K562 (cell line): ENCODE results near the gene TGFBR2. TPM values are rescaled to one million over a fixed set of nuclear protein-coding genes. Genes with fewer than 3 reads are reported as not detected.

Experiments used
- ATAC-seq: fragments of 200-7000 bp; cut with Tn5 transposase; 3 replicates; pipeline ENCODE4 v1.9.1; 2020; ENCODE audit warnings: moderate library complexity
- BruUV-seq: library from RNA; stranded (reverse); fragments of 400-500 nt; replicated peaks from 2 replicates; lab custom pipeline; 2021; lab: Mats Ljungman, UMichigan
- CTCF ChIA-PET: fragments of 300-600 bp; formaldehyde crosslinking; extraction: SDS; loops from one replicate; lab custom pipeline; 2021; ENCODE audit warnings: low intra/inter-chr PET ratio; lab: Yijun Ruan, JAX
- POLR2A ChIA-PET: fragments of 300-600, 350-650 bp; sonication (Branson Sonifier 250); formaldehyde crosslinking; extraction: SDS; loops from one replicate; lab custom pipeline; 2021; ENCODE audit warnings: antibody characterized with exemption, inconsistent platforms; lab: Yijun Ruan, JAX
- DNase-seq, 4 experiments: peaks; one replicate each; pipeline versions ENCODE4 v3.0.0 to v3.0.0-alpha.2; 2011 to 2018; ENCODE audit warnings: low spot score in 3 of 4, mixed read lengths in 3 of 4; ENCODE audit errors: extremely low read depth in 1 of 4
- FAIRE-seq: peaks from 2 replicates; lab custom pipeline; 2011; peaks lifted over from hg19 to GRCh38; lab: Jason Lieb, UNC
- H2AFZ ChIP-seq: 2 replicates; pipeline ENCODE4 v1.6.0; 2011; ENCODE audit warnings: low read depth, low read length, control low read depth, inconsistent platforms
- H3K27ac ChIP-seq: fragments of 200-600 bp; 3 replicates; pipeline ENCODE4 v1.8.0; 2011; ENCODE audit warnings: low read depth, mild to moderate bottlenecking, control low read depth, inconsistent platforms, low read length, moderate library complexity, mixed read lengths; ENCODE audit errors: extremely low read depth
- H3K27me3 ChIP-seq, 2 experiments: fragments of 300-600 bp in 1 of 2; 2 replicates in 1 of 2; 3 replicates in 1 of 2; pipeline versions ENCODE4 v1.6.0 to v1.8.0; 2011; ENCODE audit warnings: inconsistent platforms in 2 of 2, low read length in 2 of 2, mild to moderate bottlenecking in 1 of 2, mixed read lengths in 1 of 2, moderate library complexity in 1 of 2; ENCODE audit not compliant: control insufficient read depth in 2 of 2, insufficient read depth in 2 of 2
- H3K36me3 ChIP-seq: fragments of 300-600 bp; 3 replicates; pipeline ENCODE4 v1.8.0; 2011; ENCODE audit warnings: mild to moderate bottlenecking, low read length, inconsistent platforms; ENCODE audit not compliant: control insufficient read depth, insufficient read depth
- H3K4me1 ChIP-seq, 2 experiments: fragments of 200-600 bp in 1 of 2; replicated peaks in 1 of 2; 2 replicates in 1 of 2; 3 replicates in 1 of 2; pipeline versions ENCODE4 v1.5.1 to v1.8.0; 2011; ENCODE audit warnings: inconsistent platforms in 2 of 2, low read length in 2 of 2, mild to moderate bottlenecking in 1 of 2, mixed read lengths in 1 of 2, moderate library complexity in 1 of 2; ENCODE audit not compliant: control insufficient read depth in 2 of 2, insufficient read depth in 2 of 2
- H3K4me2 ChIP-seq: 2 replicates; pipeline ENCODE4 v1.6.1; 2011; ENCODE audit warnings: low read length, control low read depth, inconsistent platforms, mixed read lengths; ENCODE audit not compliant: insufficient read depth
- H3K4me3 ChIP-seq: fragments of 200-600 bp; sonication (generic), shearing (Covaris generic); 2 replicates; pipeline ENCODE4 v1.5.1; 2016; ENCODE audit warnings: control low read depth, inconsistent platforms
- H3K79me2 ChIP-seq: fragments of 200-600 bp; 3 replicates; pipeline ENCODE4 v1.8.0; 2011; ENCODE audit warnings: low read length, inconsistent platforms; ENCODE audit not compliant: control insufficient read depth, insufficient read depth
- H3K9ac ChIP-seq, 2 experiments: 2 replicates each; pipeline versions ENCODE4 v1.6.0 to v1.6.1; 2011; ENCODE audit warnings: low read depth in 2 of 2, low read length in 2 of 2, control low read depth in 1 of 2, inconsistent platforms in 1 of 2, mild to moderate bottlenecking in 1 of 2, mixed read lengths in 1 of 2; ENCODE audit not compliant: insufficient read depth in 1 of 2
- H3K9me1 ChIP-seq: one replicate; pipeline ENCODE4 v1.6.0; 2011; ENCODE audit warnings: inconsistent platforms, mild to moderate bottlenecking, low read length, moderate library complexity; ENCODE audit not compliant: control insufficient read depth, insufficient read depth
- H3K9me3 ChIP-seq: replicated peaks from 2 replicates; pipeline ENCODE4 v1.5.1; 2011; ENCODE audit warnings: low read depth, low read length, inconsistent platforms; ENCODE audit not compliant: control insufficient read depth, insufficient read depth
- H4K20me1 ChIP-seq: replicated peaks from 2 replicates; pipeline ENCODE4 v1.6.1; 2011; ENCODE audit warnings: low read length, inconsistent platforms, mixed read lengths; ENCODE audit not compliant: control insufficient read depth, insufficient read depth
- CHD2 ChIP-seq: IDR thresholded peaks from 2 replicates; pipeline ENCODE4 v1.6.1; 2011; ENCODE audit warnings: low read depth, low read length
- E2F1 ChIP-seq: sonication (generic); formaldehyde crosslinking; IDR thresholded peaks from 2 replicates; pipeline ENCODE4 v1.8.1; 2023; ENCODE audit warnings: mild to moderate bottlenecking, missing genetic modification reagents, moderate library complexity
- E2F8 ChIP-seq: fragments of 450-650 bp; IDR thresholded peaks from 2 replicates; pipeline ENCODE4 v1.7.1; 2018; ENCODE audit warnings: mild to moderate bottlenecking, low read depth; ENCODE audit not compliant: partially characterized antibody
- EWSR1 ChIP-seq: fragments of 450-650 bp; IDR thresholded peaks from 2 replicates; pipeline ENCODE4 v1.6.1; 2018; ENCODE audit warnings: borderline replicate concordance, mild to moderate bottlenecking, low read depth, moderate library complexity; ENCODE audit not compliant: partially characterized antibody
- GABPB2 ChIP-seq: fragments of 250-450 bp; sonication (Bioruptor Pico); conservative IDR thresholded peaks from 2 replicates; pipeline ENCODE4 v1.5.1; 2021; ENCODE audit warnings: mild to moderate bottlenecking
- HES1 ChIP-seq: fragments of 450-650 bp; IDR thresholded peaks from 2 replicates; pipeline ENCODE4 v1.6.1; 2016; ENCODE audit warnings: low read depth, mild to moderate bottlenecking, moderate library complexity
- MEF2A ChIP-seq: IDR thresholded peaks from 2 replicates; pipeline ENCODE4 v1.6.1; 2011; ENCODE audit warnings: low read depth, mild to moderate bottlenecking, low read length, moderate library complexity; ENCODE audit not compliant: control insufficient read depth
- NCOA1 ChIP-seq: fragments of 450-650 bp; IDR thresholded peaks from 2 replicates; pipeline ENCODE4 v1.6.1; 2016; ENCODE audit warnings: low read depth
- NRF1 ChIP-seq, 2 experiments: fragments of 450-650 bp; IDR thresholded peaks in 1 of 2; conservative IDR thresholded peaks in 1 of 2; 2 replicates each; pipeline ENCODE4 v1.6.1; 2014; ENCODE audit warnings: mild to moderate bottlenecking in 2 of 2
- PYGO2 ChIP-seq: fragments of 450-650 bp; IDR thresholded peaks from 2 replicates; pipeline ENCODE4 v1.6.1; 2016; ENCODE audit warnings: mild to moderate bottlenecking, missing genetic modification characterization, moderate library complexity, missing compliant biosample characterization
- SPI1 ChIP-seq: IDR thresholded peaks from 2 replicates; pipeline ENCODE4 v1.6.1; 2011; ENCODE audit warnings: low read depth, low read length, control low read depth, borderline replicate concordance
- TOE1 ChIP-seq, 2 experiments: fragments of 450-650 bp in 1 of 2; sonication (generic) in 1 of 2; formaldehyde crosslinking in 1 of 2; IDR thresholded peaks; 2 replicates each; pipeline versions ENCODE4 v1.7.1 to v1.8.0; 2016 to 2022; ENCODE audit warnings: borderline replicate concordance in 2 of 2, mild to moderate bottlenecking in 2 of 2, antibody characterized with exemption in 1 of 2, inconsistent platforms in 1 of 2, low read depth in 1 of 2, missing genetic modification reagents in 1 of 2, moderate library complexity in 1 of 2
- U2AF1 ChIP-seq: fragments of 200-400 bp; formaldehyde crosslinking; optimal IDR thresholded peaks from 2 replicates; pipeline ENCODE3; 2017; ENCODE audit warnings: mild to moderate bottlenecking, low read depth, low read length, moderate library complexity
- ZNF717 ChIP-seq: fragments of 250-450 bp; sonication (Bioruptor Pico); IDR thresholded peaks from 2 replicates; pipeline ENCODE4 v1.5.0; 2021
- ZNF785 ChIP-seq: fragments of 250-450 bp; sonication (Bioruptor Pico); IDR thresholded peaks from 2 replicates; pipeline ENCODE4 v1.4.0; 2020; ENCODE audit warnings: mild to moderate bottlenecking
- WGBS: fragments of 100-300 bp; shearing (Covaris generic); methylation state at CpG from one replicate; pipeline ENCODE4 v1.1.6; 2016; ENCODE audit warnings: low coverage, mixed read lengths; ENCODE audit not compliant: insufficient coverage; ENCODE audit errors: missing lambda C conversion rate; 5-methylcytosine and 5-hydroxymethylcytosine counted together
- in situ Hi-C: fragments of 300-500 bp; cut with MboI; formaldehyde crosslinking; loops from 4 replicates; pipeline ENCODE4 v1.15.0; 2018; ENCODE audit warnings: inconsistent platforms, mixed read lengths
- intact Hi-C: fragments of 100-400 bp; cut with micrococcal nuclease; formaldehyde crosslinking; loops from 2 replicates; pipeline ENCODE4 v1.14.2; 2022
- polyA plus RNA-seq, 8 experiments: library from polyadenylated mRNA; depleted of rRNA in 4 of 8; stranded (reverse) in 5 of 8; unstranded in 3 of 8; fragments of >200 nt; fragmentation: Nextera tagmentation in 2 of 8; fragmentation: Illumina TruSeq in 1 of 8; extraction: Ambion mirVana in 2 of 8; extraction: Trizol in 1 of 8; gene quantifications; 2 replicates each; pipeline versions ENCODE4 v1.2.1 to v1.2.3, GENCODE V29; 2011 to 2014; ENCODE audit warnings: inconsistent platforms in 1 of 8, missing spikeins in 1 of 8
- total RNA-seq, 7 experiments: library from RNA; depleted of rRNA in 6 of 7; stranded (reverse); fragments of >200 nt in 6 of 7; fragmentation: Illumina TruSeq in 2 of 7; extraction: Trizol in 2 of 7; gene quantifications; 2 replicates each; pipeline versions ENCODE4 v1.2.1 to v1.2.3, GENCODE V29; 2011 to 2021; ENCODE audit warnings: low replicate concordance in 1 of 7

The TGFBR2 gene
- total and polyA plus RNA-seq, 9 of the 15 experiments (the other 6 are each of a cell fraction or from before 2014, with no cell fraction given): 0.11 to 0.84 (median 0.24) TPM

GRCh38 chr3:30704931-30705890 lies 98.8 kb downstream of the TGFBR2 start (continued):
- TF ChIP-seq TOE1 (IDR thresholded peaks at IDR 0.05; ENCODE audit: borderline replicate concordance) (no peak), TOE1 (CRISPR knock-in tag; IDR thresholded peaks at IDR 0.05; ENCODE audit: borderline replicate concordance, low read depth) (no peak), PYGO2 (tag) (no peak), GABPB2 (CRISPR knock-in tag) (no peak)

GRCh38 chr3:30707825-30708224 lies 101.4 kb downstream of the TGFBR2 start:
- CTCF ChIA-PET: no interaction called here
- TF ChIP-seq CHD2 (no peak), ZNF717 (CRISPR knock-in tag) (no peak), SPI1 (no peak), NCOA1 (no peak), NRF1 (conservative IDR thresholded peaks at IDR 0.05 in 1 of 2, IDR thresholded peaks at IDR 0.05 in 1 of 2) (no peak), ZNF785 (no peak), HES1 (no peak), E2F8 (no peak), EWSR1 (no peak), U2AF1 (no peak), E2F1 (CRISPR knock-in tag) (no peak), MEF2A (no peak)

More at GRCh38 chr3:30707825-30708224, 101.4 kb downstream of the TGFBR2 start:
- Histone ChIP-seq H3K36me3 (no peaks in the 10 kb centered on the region), H3K4me3 (no peak overlapping the region), H4K20me1 (no peaks in the 10 kb centered on the region), H3K9ac (no peak overlapping the region), H3K9me3 (no peaks in the 10 kb centered on the region), H3K79me2 (no peaks in the 10 kb centered on the region), H3K27ac (no peak overlapping the region), H3K4me2 (no peak overlapping the region), H3K9me1 (no peaks in the 10 kb centered on the region), H3K4me1 (no peaks in the 10 kb centered on the region), H3K27me3 (no peaks in the 10 kb centered on the region), H2AFZ (no peak overlapping the region)
- FAIRE-seq (no peak), ATAC-seq (no peak), DNase-seq (no peak)
- intact Hi-C loops (no loop called here), in situ Hi-C loops (no loop called here)
- WGBS: 1% methylated on average over 4 of the region's 4 CpGs
- BruUV-seq: no TSS peak
- POLR2A ChIA-PET: no interaction called here
